ENCODE measurements around the gene HSD17B8.

The HSD17B8 gene

DNA sequence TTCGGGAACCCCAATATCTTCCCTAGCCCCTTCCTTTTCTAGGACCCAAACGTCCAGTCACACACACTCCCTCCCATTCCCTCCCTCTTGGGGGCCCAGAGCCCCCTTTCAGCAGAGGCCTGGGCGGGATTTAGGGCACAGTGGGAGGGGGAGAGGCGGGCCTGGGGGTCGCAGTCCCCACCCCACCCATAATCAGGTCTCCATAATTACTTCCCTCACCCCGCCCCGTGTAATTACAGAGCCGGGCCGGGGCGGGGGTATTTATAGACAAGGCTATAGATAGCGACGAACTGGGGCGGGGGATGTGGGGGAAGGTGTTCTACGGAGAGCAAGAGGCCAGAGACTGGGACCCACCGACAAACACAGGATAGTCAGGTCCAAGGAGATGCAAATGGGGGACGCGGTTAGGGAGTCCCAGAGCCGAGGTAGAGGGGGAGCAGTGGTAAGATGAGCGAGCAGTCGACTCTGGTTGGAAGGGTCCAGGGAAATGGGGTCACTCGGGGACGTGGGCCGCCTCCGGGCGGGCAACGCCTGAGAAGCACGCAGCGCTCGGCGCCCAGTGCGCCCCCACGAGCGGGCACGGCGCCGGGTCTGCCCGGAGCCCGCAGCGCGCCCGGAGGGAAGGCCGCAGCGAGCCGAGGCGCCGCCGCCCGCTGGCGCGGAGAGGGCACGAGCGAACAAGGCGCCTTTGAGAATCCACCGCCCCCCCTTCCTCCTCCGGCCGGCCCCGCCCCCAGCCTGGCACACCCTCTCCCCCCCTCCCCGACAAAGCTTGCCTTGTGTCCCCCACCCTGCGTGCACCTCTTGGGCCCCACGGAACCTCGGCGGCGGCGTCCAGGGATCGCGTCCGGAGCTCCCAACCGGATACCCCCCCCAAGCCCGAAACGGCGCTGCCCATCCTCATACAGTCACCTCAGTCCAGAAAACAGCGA, 11.5 kb upstream of the HSD17B8 start:
- no peak for DNase-seq

DNA sequence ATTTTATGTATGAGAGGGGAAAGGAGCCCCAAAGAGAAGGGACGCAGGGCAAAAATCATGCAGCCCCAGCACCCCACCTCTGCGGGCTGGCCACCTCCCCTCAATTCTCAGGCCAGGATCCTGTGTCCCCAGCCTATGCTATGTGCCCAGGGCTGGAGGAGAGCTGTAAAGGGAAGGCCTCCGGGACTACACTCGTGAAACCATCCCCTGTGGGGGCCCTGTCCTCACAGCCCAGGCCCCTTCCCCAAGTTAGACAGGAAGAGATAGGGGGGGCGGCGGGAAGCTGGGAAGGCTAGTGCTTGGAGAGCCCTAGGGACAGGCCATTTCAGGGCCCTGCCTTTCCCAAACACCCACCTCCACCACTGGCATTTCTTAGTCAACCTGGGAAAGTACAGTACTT, 10.8 kb upstream of the HSD17B8 start:
- no peak for DNase-seq

DNA sequence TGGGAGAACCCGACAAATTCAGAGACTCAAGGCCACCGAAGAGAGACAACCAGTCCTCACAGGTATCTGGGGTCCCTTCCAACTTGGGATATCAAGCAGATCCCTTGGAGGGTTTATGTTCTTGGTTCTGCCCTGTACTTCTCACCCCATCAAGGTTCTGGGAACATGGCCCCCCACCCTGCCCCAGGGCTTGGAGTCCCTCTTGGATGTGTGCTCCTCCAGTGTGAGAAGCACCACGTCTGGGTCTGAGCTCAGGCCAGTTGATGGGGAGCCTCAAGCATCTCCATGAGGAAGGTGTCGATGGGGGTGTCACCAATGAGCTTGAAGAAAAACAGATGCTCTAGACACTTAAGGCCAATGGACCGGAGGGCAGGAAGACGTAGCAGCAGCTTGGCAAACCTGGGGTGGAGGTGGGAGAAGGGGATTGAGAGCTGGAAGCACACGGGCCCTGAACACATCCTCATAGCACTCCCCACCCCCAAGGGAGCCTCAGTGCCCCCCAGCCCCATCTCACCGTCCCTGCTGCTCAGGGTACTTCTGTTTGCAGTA, 9.9 kb upstream of the HSD17B8 start:
- DNase-seq = no peak

DNA sequence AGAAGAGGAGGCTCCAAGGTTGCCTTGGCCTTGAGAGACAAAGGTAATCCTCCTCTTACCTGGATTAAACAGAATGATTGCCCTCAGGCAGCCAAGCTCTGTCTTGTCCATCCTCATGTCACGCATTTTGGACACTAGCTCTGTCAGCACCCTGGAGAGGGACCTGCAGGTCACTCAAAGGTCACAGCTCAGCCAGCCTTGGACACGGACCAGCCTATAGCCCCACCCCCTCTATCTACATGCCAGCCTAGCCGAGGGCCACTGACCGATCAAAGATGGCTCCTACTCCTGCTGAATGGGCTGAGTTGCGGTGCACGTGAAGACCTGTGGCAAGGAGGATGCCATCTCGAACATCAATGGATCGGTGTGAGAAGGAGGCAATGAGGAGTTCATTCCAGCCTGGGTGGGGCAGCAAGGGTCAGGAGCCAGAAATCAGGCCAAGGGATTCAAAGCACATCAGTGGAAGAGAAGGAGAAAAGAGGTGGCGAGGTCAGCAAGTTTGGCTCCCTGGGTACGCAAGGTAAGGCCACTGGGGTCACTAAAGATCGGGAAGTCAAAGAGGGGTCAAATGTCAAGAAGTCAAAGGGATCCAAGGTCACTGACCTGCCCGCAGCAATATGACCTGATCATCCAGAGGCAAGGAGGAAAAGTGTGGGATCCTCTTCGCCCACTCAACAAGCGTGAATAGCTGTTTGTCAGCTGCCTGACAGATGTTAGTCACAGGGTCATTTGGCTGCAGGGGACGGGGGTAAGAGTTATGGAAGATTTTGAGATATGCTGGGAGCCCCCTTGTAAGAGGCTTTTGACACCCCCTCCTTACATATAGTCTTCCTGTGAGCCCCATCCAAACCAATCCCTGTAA, 8.9 kb upstream of the HSD17B8 start:
- no peak for DNase-seq

DNA sequence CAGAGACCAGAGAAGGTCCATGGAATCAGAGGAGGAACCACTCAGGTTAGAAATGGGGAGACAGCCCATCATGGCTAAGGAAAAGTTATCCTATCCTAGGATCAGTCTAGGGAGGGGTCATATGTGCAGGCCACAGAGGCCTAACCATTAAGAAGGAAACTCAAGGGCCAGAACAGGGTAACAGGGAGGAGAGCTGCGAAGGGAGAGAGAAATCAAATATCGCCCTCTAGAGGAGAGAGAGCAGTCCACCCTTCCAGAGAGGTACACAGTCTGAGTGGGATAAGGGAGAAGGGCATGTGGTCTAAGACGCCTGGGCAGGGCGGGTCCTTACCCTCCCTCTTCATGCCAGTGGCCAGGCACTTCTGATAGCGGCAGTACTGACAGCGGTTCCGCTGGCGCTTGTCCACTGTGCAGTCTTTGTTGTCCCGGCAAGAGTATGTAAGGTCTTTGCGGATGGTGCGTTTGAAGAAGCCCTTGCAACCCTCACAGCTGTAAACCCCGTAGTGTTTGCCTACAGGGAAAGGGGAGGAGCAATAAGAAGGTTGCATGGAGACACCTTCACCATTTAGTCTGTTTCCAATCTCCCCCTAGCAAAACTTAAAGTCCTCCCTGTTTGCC, 6.9 kb upstream of the HSD17B8 start:
- DNase-seq = peak; percentile 73

DNA sequence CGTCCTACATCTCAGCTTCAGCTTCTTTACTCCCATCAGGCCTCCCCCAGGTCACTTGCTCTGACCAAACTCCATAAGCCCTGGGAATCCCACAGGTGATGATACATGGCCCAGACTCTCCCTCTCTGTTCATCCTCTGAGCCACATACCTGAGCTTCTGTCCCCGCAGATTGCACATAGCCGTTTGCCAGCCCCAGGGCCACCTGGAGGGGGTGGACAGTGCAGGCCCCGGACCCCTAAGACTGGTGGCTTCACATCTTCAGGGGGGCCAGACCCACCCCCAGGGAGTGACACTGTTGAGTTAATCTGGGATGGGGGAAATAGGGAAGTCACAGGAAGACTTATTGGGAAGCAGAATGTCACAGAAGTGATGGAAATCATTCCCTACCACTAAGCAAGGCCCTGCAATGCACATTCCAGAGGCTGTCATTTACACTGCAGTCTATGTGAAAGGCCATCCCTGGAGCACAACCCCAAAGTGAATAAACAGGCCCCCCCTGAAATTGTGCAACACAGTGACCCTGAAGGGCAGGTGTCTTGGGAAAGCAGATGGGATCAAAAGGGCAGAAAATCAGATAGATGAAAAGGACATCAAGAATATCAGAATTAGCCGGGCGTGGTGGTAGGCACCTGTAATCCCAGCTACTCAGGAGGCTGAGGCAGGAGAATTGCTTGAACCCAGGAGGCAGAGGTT, 6.1 kb upstream of the HSD17B8 start:
- DNase-seq = no peak

DNA sequence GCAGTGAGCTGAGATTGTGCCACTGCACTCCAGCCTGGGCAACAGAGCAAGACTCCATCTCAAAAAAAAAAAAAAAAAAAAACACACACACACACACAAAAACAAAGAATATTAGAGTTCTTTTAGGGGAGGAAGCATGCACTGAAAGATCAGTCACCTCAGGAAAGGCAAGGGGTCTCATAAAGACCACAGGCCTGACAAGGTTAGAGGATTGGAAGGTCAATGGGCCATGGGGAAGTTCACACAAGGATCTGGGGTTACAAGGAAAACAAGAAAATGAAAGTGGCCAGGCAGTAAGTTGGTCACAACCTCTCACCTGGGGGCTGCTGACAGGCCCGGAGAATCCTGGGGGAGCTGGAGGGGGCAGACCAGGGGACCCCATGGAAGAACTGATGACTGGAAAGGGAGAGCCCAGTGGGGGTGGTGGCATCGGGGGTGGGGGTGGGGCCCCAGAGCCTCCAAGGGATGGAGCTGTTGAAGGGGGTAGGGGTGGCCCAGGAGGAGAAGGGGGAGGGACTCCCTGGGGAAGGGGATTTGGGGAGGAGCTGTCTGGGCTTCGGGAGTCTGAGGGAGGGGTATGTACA, 5.5 kb upstream of the HSD17B8 start:
- no peak for DNase-seq

DNA sequence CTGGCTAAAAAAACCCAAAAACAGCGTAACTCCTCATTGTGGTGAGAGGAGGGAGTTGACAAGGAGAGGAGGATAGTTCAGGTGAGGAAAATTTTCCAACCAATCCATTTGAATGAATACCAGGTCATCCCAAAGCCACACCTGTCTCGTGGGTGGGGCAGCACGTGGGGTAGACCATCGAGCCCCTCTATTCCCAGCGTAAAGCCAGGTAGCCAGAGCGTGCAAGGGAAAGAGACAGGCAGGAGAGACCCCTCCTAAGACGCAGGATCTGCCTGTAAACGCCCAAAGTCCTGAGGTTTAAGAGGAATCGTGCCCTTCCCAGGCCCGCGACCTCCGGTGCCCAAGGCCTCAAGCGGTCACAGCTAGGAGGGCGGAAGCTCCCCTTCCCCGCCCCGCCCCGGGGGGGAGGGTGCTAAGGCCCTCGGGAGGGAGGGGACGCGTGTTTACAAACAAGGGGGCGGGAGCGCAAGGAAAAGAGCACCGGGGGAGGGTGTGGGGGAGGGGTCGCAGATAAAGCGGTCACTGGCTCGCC, 4.7 kb upstream of the HSD17B8 start:
- peak; percentile 86 for DNase-seq

DNA sequence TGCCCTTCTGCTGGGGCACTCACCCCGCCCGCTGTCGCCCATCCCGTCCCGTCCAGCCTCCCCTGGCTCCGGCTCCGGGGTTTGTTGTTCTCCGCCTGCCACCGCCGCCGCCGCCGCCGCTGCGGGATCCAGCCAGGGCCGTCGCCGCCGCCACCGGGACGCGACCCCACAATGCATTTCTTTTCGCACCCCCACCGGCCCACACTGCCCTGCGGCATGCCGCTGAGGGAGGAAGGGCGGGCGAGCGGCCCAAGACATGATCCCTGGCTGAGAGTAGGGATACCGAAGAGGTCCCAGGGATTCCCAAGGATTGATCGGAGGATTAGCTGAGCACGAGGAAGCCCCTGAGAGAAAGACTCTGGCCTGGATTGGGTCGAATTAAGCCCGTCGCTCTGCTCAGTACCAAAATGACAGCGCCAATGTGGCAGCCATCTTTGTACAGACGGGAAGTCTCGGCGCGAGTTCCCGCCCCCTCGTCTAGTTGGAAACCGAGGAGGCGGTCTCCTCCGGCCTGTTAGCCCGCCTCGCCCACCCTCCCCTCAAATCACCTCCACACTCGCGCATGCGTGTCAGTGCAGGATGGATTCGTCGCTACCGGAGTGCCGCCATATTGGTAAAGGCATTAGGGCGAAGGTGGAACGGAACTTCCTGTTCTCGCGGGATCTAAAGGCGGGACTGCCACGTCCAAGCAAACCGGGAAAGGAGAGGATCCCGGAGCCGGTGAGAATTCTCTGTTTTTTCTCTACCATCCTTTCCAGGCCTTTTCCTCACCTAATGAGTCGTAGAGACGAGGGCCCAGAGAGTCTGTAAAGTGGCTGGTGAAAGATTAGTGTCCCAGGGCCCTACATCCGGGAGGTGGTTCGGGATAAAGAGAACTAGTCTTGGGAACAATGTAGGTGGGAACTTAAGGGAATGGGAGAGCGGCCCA, 4.0 kb upstream of the HSD17B8 start, which contains the start of the genes RXRB and SLC39A7:
Gene RXRB, minus strand, starts transcription at position 447 of the 928 bp plus-strand sequence. Its CDS starts 189 bp downstream, at position 258.
Gene SLC39A7, plus strand, starts transcription at position 649 of the 928 bp plus-strand sequence. CDS start 379 bp downstream, outside the sequence.
- peak; percentile 99 for DNase-seq

DNA sequence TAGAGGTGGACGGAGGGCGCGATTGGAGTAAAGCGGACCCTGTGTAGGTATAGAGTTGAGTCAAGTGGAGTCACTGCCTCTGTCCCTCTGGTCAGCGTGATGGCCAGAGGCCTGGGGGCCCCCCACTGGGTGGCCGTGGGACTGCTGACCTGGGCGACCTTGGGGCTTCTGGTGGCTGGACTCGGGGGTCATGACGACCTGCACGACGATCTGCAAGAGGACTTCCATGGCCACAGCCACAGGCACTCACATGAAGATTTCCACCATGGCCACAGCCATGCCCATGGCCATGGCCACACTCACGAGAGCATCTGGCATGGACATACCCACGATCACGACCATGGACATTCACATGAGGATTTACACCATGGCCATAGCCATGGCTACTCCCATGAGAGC, 3.3 kb upstream of the HSD17B8 start:
- no peak for DNase-seq

DNA sequence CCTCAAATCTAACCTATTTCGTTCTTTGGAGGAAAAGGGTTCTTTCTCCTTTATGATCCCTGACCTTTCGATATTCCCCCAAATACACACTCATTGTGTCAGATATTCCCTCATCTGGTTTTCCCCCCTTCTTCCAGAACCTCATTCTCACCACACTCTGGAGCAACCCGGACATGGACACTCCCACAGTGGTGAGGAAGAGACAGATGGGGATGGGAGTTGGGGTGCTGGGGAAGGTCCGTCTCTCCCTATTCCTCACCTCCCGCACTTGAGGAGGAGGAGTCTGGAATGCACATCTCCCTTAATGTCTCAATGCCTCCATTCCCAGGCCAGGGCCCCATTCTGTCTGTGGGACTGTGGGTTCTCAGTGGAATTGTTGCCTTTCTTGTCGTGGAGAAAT, 2.5 kb upstream of the HSD17B8 start:
- no peak for DNase-seq

DNA sequence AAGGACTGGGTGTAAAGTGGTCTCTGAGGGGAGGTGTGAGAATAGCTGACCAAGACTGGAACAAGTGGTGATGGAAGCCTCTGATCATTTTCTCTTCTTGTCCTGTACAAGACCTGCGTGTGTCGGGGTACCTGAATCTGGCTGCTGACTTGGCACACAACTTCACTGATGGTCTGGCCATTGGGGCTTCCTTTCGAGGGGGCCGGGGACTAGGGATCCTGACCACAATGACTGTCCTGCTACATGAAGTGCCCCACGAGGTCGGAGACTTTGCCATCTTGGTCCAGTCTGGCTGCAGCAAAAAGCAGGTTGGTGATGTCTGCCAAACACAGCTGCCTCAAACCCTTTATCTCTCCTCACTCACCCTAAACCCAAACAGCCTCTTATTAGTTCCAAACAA, 1.7 kb upstream of the HSD17B8 start:
- no peak for DNase-seq

DNA sequence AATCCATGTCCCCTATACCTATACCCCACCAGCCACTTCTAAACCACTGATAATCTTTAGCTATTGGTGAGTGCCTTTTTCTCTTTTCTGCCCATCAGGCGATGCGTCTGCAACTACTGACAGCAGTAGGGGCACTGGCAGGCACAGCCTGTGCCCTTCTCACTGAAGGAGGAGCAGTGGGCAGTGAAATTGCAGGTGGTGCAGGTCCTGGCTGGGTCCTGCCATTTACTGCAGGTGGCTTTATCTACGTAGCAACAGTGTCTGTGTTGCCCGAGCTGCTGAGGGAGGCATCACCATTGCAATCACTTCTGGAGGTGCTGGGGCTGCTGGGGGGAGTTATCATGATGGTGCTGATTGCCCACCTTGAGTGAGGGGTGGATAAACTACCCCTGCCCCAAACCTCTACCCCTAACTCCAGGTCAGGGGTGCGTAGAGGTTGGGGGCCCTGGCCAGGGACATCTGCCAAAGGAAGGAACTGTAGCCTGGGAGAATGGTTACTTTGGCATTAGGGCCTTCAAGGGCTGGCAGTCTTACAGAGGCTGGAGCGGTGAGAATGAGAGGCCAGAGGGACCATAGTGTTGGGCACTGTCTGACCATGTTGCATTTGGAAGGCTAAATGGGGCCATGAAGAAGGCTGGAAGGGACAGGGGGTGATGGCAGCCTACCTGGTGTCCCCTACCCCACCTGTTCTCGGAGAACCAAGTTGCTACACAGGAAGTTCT, 851 bp upstream of the HSD17B8 start:
- no peak for DNase-seq

DNA sequence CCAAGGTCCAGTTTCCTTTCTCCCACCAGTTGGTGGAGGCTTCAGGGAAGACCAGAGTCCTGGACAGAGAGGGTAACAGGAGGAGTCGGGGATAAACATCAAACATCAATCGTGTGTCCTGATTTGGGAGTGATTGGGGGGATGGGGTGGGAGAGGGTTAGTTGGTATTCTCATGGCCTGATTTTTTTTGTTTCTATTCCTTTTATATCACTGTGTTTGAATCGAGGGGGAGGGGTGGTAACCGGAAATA, 365 bp upstream of the HSD17B8 start:
- no peak for DNase-seq

DNA sequence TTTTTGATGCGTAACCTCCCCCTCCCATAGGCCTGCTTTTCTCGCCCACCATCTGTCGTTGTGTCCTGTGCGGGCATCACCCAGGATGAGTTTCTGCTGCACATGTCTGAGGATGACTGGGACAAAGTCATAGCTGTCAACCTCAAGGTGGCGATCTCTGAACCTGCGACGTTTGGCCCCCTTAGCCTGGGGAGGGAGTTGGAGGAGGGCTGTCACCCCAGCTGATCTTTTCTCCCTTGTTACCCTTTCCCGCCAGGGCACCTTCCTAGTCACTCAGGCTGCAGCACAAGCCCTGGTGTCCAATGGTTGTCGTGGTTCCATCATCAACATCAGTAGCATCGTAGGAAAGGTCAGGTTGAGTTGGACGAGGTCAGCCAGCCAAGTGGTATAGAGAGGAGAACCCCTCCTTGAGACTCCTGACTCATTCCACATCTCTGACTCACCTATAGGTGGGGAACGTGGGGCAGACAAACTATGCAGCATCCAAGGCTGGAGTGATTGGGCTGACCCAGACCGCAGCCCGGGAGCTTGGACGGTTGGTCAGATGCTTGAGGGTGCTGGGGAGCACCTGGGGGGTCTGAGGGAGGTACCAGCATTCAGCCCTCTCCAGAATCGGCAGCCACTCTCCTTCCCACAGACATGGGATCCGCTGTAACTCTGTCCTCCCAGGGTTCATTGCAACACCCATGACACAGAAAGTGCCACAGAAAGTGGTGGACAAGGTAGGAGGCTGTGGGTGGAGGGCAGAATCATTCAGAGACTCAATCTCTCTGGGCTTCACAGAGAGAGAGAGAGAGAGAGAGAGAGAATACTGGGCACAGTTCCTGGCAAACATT, 954 bp downstream of the HSD17B8 start:
- peak; percentile 79 for DNase-seq

DNA sequence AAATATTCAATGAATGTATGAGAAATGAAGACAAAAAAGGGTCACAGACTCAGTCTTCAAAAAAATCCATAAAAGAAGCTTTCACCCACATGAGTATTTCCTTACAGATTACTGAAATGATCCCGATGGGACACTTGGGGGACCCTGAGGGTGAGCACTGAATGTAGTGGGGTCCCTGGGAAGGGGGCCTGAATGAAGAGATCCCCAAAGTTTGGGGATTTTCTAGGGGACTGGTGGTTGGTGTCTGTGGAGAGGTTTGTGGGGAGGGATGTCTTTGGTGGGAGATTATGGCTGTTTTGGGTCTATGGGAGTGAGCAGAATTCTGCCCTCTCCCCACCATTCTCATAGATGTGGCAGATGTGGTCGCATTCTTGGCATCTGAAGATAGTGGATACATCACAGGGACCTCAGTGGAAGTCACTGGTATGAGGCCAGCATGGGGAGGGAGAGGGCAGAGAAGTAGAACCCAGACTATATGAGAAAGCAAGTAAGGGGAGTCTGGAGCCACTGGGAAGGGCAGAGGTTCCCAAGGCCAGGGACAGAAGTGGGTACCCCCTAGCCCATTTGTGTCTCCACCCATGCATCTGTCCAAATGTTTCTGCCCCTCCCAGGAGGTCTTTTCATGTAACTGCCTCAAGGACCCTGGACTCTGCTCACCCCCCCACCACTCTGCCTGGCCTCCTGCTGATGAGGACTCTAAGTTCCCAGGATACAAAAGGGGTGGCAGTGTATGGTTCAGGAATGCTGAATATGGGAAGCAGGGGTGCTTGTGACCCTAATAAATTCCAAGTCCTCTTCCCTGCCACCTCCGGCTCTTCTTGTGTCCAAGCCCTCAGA, 1.8 kb downstream of the HSD17B8 start:
- DNase-seq = no peak

DNA sequence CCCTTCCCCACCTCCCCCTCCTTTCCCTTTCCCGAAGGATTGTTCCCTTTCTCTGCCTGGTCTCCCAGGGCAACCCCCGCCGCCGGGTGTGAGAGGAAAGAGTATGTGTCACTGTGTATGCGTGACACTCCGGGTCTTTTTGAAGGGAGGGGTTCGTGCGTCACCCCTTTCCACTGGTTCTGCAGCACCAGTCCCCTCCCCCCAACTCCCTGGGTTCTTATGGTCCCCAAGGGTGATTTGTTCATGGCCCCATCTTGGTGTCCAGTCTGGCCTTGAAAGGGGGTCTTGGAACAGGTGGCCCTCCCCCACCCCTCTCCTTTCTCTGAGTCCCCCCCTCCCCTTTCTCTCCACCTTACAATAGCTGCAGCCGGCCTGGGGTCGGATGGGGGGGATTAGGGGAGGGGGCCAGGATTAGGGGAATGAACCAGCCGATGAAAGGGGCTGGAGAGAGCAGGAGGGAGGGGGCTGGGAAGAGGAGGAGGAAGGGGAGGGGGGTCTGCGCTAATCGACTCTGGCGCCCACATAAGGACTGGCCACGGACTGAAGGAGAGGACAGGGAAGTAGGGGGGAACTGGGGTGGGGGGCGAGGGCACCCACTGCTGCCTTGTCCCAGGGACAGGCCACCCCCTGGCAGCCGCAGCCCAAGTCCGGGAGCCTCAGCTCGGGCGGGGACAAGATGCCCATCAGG, 2.6 kb downstream of the HSD17B8 start:
- DNase-seq = no peak
